HG03135 (cell line): ENCODE measurements around the gene ZNF804A.

Experiments used
- ATAC-seq: cut with Tn5 transposase; IDR thresholded peaks from one replicate; pipeline ENCODE4 v1.9.1; 2021; ENCODE audit warnings: mild to moderate bottlenecking, moderate library complexity; ENCODE audit not compliant: unreplicated experiment

ZNF804A gene

GRCh38 chr2:184602734-184603133, 4.4 kb downstream of the ZNF804A start:
- ATAC-seq, result no peak

- ATAC-seq, result no peak
These were observed 12.6 kb downstream of the ZNF804A start for GRCh38 chr2:184610891-184611290.

GRCh38 chr2:184611361-184612085, 13.2 kb downstream of the ZNF804A start:
- ATAC-seq, result no peak

GRCh38 chr2:184620367-184620766, 22.0 kb downstream of the ZNF804A start:
- ATAC-seq, result no peak

GRCh38 chr2:184624311-184624710, 26.0 kb downstream of the ZNF804A start:
- no peak for ATAC-seq

GRCh38 chr2:184628051-184628450, 29.7 kb downstream of the ZNF804A start:
- no peak for ATAC-seq

GRCh38 chr2:184633726-184634125, 35.4 kb downstream of the ZNF804A start:
- no peak for ATAC-seq

GRCh38 chr2:184637781-184638180, 39.5 kb downstream of the ZNF804A start:
- no peak for ATAC-seq

- ATAC-seq, result no peak
These were observed 46.4 kb downstream of the ZNF804A start for GRCh38 chr2:184644685-184645084.

- no peak for ATAC-seq
These were observed 47.8 kb downstream of the ZNF804A start for GRCh38 chr2:184646177-184646576.

- ATAC-seq, result no peak
These were observed 48.3 kb downstream of the ZNF804A start for GRCh38 chr2:184646593-184646992.

GRCh38 chr2:184654945-184655344, 56.6 kb downstream of the ZNF804A start:
- no peak for ATAC-seq

GRCh38 chr2:184677171-184677570, 78.8 kb downstream of the ZNF804A start:
- no peak for ATAC-seq

GRCh38 chr2:184679219-184680018, 81.1 kb downstream of the ZNF804A start:
- ATAC-seq, result no peak

- no peak for ATAC-seq
These were observed 82.5 kb downstream of the ZNF804A start for GRCh38 chr2:184680825-184681224.

GRCh38 chr2:184681642-184682321, 83.5 kb downstream of the ZNF804A start:
- ATAC-seq, result no peak

GRCh38 chr2:184683911-184684310, 85.6 kb downstream of the ZNF804A start:
- ATAC-seq, result no peak

GRCh38 chr2:184685999-184686841, 87.9 kb downstream of the ZNF804A start:
- ATAC-seq, result peak; percentile 60

GRCh38 chr2:184689638-184690037, 91.3 kb downstream of the ZNF804A start:
- no peak for ATAC-seq

- ATAC-seq, result no peak
These were observed 93.9 kb downstream of the ZNF804A start for GRCh38 chr2:184692141-184692734.
